ENCODE data around the gene PTRHD1. TPM values are rescaled to one million over a fixed set of nuclear protein-coding genes. Genes with fewer than 3 reads are reported as not detected.
A peak's percentile ranks its signal among the peaks of the same experiment; 100 is the strongest.

Gene PTRHD1, protein sequence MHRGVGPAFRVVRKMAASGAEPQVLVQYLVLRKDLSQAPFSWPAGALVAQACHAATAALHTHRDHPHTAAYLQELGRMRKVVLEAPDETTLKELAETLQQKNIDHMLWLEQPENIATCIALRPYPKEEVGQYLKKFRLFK
- total RNA-seq: 26.8 and 31.1 TPM in 2 replicates
- long read RNA-seq, transcript PTRHD1-201 (2 exons, 1,105 nt): major isoform, 17 of 18 reads
- long read RNA-seq, partial matches to known transcripts: 0 of 18 reads
- long read RNA-seq, other reads (novel, unspliced or antisense): 0 of 18 reads

DNA sequence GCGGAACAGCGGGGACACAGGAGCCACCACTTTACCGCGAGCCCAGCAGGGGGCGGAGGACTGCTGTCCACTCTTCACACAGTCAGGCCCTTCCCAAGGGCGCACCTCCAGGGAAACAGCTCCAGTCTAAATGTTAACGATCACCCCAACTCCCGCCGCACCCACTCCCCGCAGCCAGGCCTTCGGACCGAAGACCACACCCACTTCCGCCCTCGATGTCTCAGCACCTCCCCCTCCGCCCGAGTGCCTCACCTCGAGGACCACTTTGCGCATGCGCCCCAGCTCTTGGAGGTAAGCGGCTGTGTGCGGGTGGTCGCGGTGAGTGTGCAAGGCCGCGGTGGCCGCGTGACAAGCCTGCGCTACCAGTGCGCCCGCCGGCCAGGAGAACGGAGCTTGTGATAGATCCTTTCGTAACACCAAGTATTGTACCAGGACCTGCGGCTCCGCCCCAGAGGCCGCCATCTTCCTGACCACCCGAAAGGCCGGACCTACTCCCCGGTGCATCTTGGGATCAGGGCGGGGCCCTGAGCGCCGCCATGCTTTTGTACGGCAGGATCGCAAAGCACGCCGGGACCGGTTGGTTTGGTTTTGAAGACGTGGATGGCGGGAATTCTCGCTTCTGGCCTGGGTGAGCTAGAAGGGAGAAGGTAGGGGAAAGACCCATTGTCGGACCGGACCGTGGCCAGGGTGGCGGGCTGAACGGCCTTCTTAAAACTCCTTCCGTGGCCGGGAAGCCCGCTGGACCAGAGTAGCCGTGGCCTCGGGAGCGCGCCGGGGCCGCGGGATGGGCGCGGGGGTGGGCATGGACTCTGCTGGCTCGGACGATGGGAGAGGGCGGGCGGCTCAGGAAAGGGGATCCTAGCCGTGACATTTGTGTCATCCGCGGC lies at the start of gene PTRHD1, which contains the start of gene CENPO:
Gene PTRHD1 (minus strand): TSS at position 518 of the 887 bp plus-strand sequence. CDS start 14 bp downstream, at position 504.
Gene CENPO (plus strand): TSS at position 552 of the 887 bp plus-strand sequence. CDS start 495 bp downstream, outside the sequence.
- Mint-ChIP-seq H3K27ac (ENCODE audit: unreplicated experiment) (peak within 1 kb of the TSS; percentile 100), H3K4me1 (ENCODE audit: unreplicated experiment) (peaks cover 25% of the 10 kb centered on the region), H3K36me3 (ENCODE audit: unreplicated experiment) (peaks cover 10% of the 10 kb centered on the region), H3K4me3 (ENCODE audit: unreplicated experiment) (peak within 1 kb of the TSS; percentile 96), H3K27me3 (ENCODE audit: unreplicated experiment) (no peaks in the 10 kb centered on the region), H3K9me3 (ENCODE audit: unreplicated experiment) (no peaks in the 10 kb centered on the region)
- peak; percentile 98 for DNase-seq (ENCODE audit: extremely low spot score, unreplicated experiment)
- TF ChIP-seq, protein P1, sequence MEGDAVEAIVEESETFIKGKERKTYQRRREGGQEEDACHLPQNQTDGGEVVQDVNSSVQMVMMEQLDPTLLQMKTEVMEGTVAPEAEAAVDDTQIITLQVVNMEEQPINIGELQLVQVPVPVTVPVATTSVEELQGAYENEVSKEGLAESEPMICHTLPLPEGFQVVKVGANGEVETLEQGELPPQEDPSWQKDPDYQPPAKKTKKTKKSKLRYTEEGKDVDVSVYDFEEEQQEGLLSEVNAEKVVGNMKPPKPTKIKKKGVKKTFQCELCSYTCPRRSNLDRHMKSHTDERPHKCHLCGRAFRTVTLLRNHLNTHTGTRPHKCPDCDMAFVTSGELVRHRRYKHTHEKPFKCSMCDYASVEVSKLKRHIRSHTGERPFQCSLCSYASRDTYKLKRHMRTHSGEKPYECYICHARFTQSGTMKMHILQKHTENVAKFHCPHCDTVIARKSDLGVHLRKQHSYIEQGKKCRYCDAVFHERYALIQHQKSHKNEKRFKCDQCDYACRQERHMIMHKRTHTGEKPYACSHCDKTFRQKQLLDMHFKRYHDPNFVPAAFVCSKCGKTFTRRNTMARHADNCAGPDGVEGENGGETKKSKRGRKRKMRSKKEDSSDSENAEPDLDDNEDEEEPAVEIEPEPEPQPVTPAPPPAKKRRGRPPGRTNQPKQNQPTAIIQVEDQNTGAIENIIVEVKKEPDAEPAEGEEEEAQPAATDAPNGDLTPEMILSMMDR (IDR thresholded peaks at IDR 0.05): peak; percentile 58

DNA sequence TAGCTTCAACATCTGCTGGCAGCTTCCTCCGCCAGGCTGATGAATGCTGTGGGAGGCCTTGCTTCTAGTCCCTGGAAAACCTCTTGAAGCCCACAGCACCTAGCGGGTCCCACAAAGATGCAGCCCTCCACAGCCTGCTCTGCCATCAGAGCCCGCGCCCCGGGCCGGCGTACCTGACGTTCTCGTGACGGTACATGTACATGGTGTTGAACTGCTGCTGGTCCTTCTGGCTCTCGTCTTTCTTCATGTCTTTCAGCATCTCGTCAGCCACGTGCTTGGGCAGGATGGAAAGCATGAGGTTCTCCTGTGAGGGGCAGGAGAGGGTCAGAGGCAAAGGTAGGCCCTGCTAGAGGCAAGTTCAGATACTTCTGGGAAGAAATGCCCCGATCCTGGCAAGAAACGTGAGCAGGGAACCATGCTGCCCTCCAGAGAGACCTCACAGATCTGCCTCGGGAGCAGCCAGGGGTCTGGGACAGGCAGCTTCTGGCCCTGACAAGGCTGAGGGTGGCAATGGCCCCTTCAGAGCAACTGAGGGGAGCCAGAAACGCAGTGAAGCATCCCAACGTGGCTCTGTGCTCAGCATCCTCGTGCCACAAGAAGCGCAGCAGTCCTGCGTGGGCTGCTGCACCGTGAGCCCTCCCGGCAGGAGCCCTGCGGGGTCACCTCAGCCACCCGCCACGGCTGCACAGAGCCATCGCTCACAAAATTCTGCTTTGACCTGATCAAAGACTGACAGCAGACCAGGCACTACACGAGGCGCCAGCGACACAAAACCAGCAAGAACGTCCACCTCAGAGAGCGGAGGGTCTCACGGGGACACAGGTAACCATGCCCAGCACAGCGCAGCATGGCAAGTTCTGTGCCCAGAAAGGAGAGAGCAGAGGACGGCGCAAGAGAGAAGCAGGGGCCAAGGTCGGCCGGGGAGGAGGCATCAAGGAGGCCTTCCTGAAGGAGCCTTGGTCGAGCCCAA lies 49.2 kb upstream of the PTRHD1 start:
- TF ChIP-seq, protein P1 (IDR thresholded peaks at IDR 0.05): no peak
- Mint-ChIP-seq H3K27ac (ENCODE audit: unreplicated experiment) (no peak overlapping the region), H3K4me3 (ENCODE audit: unreplicated experiment) (no peak overlapping the region), H3K27me3 (ENCODE audit: unreplicated experiment) (no peaks in the 10 kb centered on the region), H3K4me1 (ENCODE audit: unreplicated experiment) (peaks cover 5% of the 10 kb centered on the region), H3K9me3 (ENCODE audit: unreplicated experiment) (no peaks in the 10 kb centered on the region), H3K36me3 (ENCODE audit: unreplicated experiment) (peaks cover 15% of the 10 kb centered on the region)
- DNase-seq (ENCODE audit: extremely low spot score, unreplicated experiment): no peak

DNA sequence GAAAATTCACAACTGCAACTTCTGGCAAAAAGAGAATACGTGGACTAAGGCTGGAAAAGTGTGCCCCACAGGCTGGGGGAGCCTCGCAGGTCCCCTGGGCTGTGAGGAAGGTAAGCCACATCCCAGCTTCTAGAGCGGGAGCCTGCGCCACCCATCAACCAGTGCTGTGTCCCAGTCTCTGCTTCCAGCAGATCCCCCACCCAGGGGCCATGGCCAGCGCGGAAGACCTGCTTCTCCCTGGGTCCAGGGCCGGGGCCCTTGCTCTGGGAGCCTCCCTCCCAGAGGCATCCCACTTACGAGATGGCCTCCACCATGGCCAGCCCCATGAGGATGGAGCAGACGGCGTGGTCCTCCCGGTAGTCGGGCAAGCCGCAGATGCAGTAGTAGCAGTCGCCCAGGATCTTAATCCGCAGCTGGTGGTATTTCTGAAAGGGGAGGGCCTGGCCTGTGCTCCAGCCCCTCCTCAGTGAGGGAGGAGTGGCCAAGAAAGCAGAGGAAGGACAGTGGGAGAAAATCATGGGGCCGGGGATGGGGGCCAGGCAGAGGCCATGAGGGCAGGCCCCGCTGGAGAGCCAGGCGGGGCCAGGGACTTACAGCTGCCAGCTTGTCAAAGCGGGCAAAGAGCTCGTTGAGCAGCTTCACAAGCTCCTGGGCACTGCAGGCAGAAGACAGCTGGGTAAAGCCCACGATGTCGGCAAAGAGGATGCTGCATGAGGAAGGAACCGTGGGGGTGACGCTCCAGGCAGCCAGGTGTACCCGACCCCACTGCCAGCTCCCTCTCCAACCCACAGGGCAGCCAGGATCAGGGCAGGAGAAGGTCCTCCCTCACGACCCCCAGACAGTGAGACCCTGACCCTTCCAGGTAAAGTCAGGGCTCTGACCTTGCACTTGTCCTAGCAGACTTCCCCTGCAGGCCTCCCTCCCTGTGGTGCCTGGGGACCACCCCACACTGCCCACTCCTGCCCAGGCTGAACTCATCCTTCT lies 48.1 kb upstream of the PTRHD1 start:
- H3K27me3 Mint-ChIP-seq (ENCODE audit: unreplicated experiment): no peaks in the 10 kb centered on the region
- no peak overlapping the region for H3K27ac Mint-ChIP-seq (ENCODE audit: unreplicated experiment)
- no peak overlapping the region for H3K4me3 Mint-ChIP-seq (ENCODE audit: unreplicated experiment)

More for the DNA sequence above, 48.1 kb upstream of the PTRHD1 start:
- H3K9me3 Mint-ChIP-seq (ENCODE audit: unreplicated experiment): no peaks in the 10 kb centered on the region
- peaks cover 5% of the 10 kb centered on the region for H3K4me1 Mint-ChIP-seq (ENCODE audit: unreplicated experiment)
- TF ChIP-seq, protein P1 (IDR thresholded peaks at IDR 0.05): no peak
- DNase-seq (ENCODE audit: extremely low spot score, unreplicated experiment): no peak
- peaks cover 23% of the 10 kb centered on the region for H3K36me3 Mint-ChIP-seq (ENCODE audit: unreplicated experiment)
